SK-N-SH treated with all-trans-retinoic acid at 6 μM for 48 hours (cell line): ENCODE results near the gene HOXC13.

ENCODE experiments used
- ATAC-seq: fragments of 200-7000 bp; cut with Tn5 transposase; 3 replicates; pipeline ENCODE4 v1.9.1; 2020; ENCODE audit warnings: mild to moderate bottlenecking, moderate library complexity
- ARNTL ChIP-seq: fragments of 450-650 bp; formaldehyde crosslinking; IDR thresholded peaks from 2 replicates; pipeline ENCODE4 v1.5.0; 2020; ENCODE audit warnings: low read depth, mild to moderate bottlenecking, moderate library complexity, borderline replicate concordance
- BACH2 ChIP-seq: fragments of 250-450 bp; sonication (Bioruptor Pico); IDR thresholded peaks from 2 replicates; pipeline ENCODE4 v1.9.0; 2021; ENCODE audit warnings: mild to moderate bottlenecking, borderline replicate concordance
- CSDC2 ChIP-seq: fragments of 250-450 bp; sonication (Bioruptor Pico); IDR thresholded peaks from 2 replicates; pipeline ENCODE4 v1.5.0; 2020; ENCODE audit warnings: mild to moderate bottlenecking, moderate library complexity
- ESRRG ChIP-seq: fragments of 250-450 bp; sonication (Bioruptor Pico); IDR thresholded peaks from 2 replicates; pipeline ENCODE4 v1.6.1; 2021; ENCODE audit warnings: mild to moderate bottlenecking
- GLIS3 ChIP-seq: fragments of 250-450 bp; sonication (Bioruptor Pico); IDR thresholded peaks from 2 replicates; pipeline ENCODE4 v1.5.0; 2020; ENCODE audit warnings: mild to moderate bottlenecking, moderate library complexity
- OSR1 ChIP-seq: fragments of 250-450 bp; sonication (Bioruptor Pico); IDR thresholded peaks from 2 replicates; pipeline ENCODE4 v1.8.0; 2022; ENCODE audit warnings: moderate library complexity, mild to moderate bottlenecking, inconsistent platforms
- PPARA ChIP-seq: fragments of 250-450 bp; sonication (Bioruptor Pico); IDR thresholded peaks from 2 replicates; pipeline ENCODE4 v1.5.0; 2020; ENCODE audit warnings: mild to moderate bottlenecking, borderline replicate concordance
- RARB ChIP-seq: fragments of 250-450 bp; sonication (Bioruptor Pico); IDR thresholded peaks from 2 replicates; pipeline ENCODE4 v1.8.0; 2021; ENCODE audit warnings: mild to moderate bottlenecking, moderate library complexity
- SNAI2 ChIP-seq: fragments of 250-450 bp; sonication (Bioruptor Pico); IDR thresholded peaks from 2 replicates; pipeline ENCODE4 v1.5.0; 2020; ENCODE audit warnings: mild to moderate bottlenecking, moderate library complexity
- TCF4 ChIP-seq: fragments of 250-450 bp; sonication (Bioruptor Pico); IDR thresholded peaks from 2 replicates; pipeline ENCODE4 v1.8.0; 2021; ENCODE audit warnings: mild to moderate bottlenecking, moderate library complexity, borderline replicate concordance
- TOX ChIP-seq: fragments of 250-450 bp; sonication (Bioruptor Pico); IDR thresholded peaks from 2 replicates; pipeline ENCODE4 v1.8.0; 2021; ENCODE audit warnings: mild to moderate bottlenecking, moderate library complexity, borderline replicate concordance
- ZC3H10 ChIP-seq: fragments of 250-450 bp; sonication (Bioruptor Pico); IDR thresholded peaks from 2 replicates; pipeline ENCODE4 v1.5.1; 2021; ENCODE audit warnings: mild to moderate bottlenecking, moderate library complexity
- ZFP3 ChIP-seq: fragments of 250-450 bp; sonication (Bioruptor Pico); IDR thresholded peaks from 2 replicates; pipeline ENCODE4 v1.5.0; 2020; ENCODE audit warnings: mild to moderate bottlenecking, moderate library complexity
- ZFP30 ChIP-seq: fragments of 450-650 bp; formaldehyde crosslinking; IDR thresholded peaks from 2 replicates; pipeline ENCODE4 v1.5.0; 2022; ENCODE audit warnings: mild to moderate bottlenecking, moderate library complexity
- ZNF565 ChIP-seq: fragments of 450-650 bp; formaldehyde crosslinking; conservative IDR thresholded peaks from 2 replicates; pipeline ENCODE4 v1.5.0; 2020; ENCODE audit warnings: low read depth, mild to moderate bottlenecking, moderate library complexity
- ZNF70 ChIP-seq: fragments of 450-650 bp; formaldehyde crosslinking; IDR thresholded peaks from 2 replicates; pipeline ENCODE4 v1.5.0; 2020; ENCODE audit warnings: mild to moderate bottlenecking, moderate library complexity
- TF ChIP-seq, protein P1 (sequence below): fragments of 250-450 bp; sonication (Bioruptor Pico); IDR thresholded peaks from 2 replicates; pipeline ENCODE4 v1.5.0; 2020; ENCODE audit warnings: mild to moderate bottlenecking, moderate library complexity
- TF ChIP-seq, protein P2 (sequence below): fragments of 250-450 bp; sonication (Bioruptor Pico); IDR thresholded peaks from 2 replicates; pipeline ENCODE4 v1.8.0; 2021; ENCODE audit warnings: low read depth, mild to moderate bottlenecking, moderate library complexity, borderline replicate concordance
- TF ChIP-seq, protein P3 (sequence below): fragments of 250-450 bp; sonication (Bioruptor Pico); IDR thresholded peaks from 2 replicates; pipeline ENCODE4 v1.8.0; 2020; ENCODE audit warnings: mild to moderate bottlenecking, moderate library complexity, borderline replicate concordance
- TF ChIP-seq, protein P4 (sequence below): fragments of 250-450 bp; sonication (Bioruptor Pico); IDR thresholded peaks from 2 replicates; pipeline ENCODE4 v1.5.1; 2020; ENCODE audit warnings: low read depth, mild to moderate bottlenecking, moderate library complexity
- TF ChIP-seq, protein P5 (sequence below): fragments of 250-450 bp; sonication (Bioruptor Pico); IDR thresholded peaks from 2 replicates; pipeline ENCODE4 v1.5.1; 2021; ENCODE audit warnings: mild to moderate bottlenecking, moderate library complexity

Gene HOXC13, protein sequence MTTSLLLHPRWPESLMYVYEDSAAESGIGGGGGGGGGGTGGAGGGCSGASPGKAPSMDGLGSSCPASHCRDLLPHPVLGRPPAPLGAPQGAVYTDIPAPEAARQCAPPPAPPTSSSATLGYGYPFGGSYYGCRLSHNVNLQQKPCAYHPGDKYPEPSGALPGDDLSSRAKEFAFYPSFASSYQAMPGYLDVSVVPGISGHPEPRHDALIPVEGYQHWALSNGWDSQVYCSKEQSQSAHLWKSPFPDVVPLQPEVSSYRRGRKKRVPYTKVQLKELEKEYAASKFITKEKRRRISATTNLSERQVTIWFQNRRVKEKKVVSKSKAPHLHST

DNA sequence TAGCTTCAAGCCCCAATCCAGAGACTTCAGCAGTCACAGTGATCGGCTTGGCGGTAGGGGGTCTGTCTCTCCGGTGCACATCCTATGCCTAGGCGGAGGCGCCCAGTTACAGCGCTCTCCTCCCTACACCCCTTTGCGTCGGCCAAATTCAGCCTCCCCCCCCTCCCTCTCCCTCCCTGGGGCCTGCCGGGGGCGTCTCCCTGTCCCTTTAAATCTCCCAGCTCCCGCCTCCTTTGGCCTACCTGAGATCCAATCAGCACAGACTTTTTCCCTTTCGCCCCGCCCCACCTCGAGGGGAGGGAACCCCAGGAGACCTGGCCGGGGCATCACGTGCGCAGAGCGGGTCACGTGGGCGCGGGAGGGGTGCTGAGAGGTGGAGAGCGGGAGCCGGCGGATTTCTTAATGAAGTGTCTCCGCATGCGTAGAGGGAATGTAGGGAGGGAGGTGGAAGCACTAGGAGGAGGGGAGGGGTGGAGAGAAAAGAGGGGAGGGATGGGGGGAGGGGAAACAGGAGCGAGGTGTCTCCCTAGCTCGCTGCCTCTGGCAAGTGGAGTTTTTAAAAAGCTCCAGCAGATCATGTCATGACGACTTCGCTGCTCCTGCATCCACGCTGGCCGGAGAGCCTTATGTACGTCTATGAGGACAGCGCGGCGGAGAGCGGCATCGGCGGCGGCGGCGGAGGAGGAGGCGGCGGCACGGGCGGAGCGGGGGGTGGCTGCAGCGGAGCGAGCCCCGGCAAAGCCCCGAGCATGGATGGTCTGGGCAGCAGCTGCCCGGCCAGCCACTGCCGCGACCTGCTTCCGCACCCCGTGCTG is at the start of gene HOXC13:
Gene HOXC13, plus strand, starts transcription at position 506 of the 815 bp plus-strand sequence. Its CDS starts 76 bp downstream, at position 582.
- TF ChIP-seq ESRRG (no peak), SNAI2 (no peak), OSR1 (CRISPR knock-in tag) (no peak), ZNF70 (CRISPR knock-in tag) (no peak), ZNF565 (CRISPR knock-in tag) (no peak), ARNTL (CRISPR knock-in tag) (no peak), ZFP3 (CRISPR knock-in tag) (no peak), GLIS3 (CRISPR knock-in tag) (no peak), PPARA (CRISPR knock-in tag) (no peak), ZC3H10 (CRISPR knock-in tag) (no peak), TOX (CRISPR knock-in tag) (no peak), ZFP30 (no peak), BACH2 (no peak), CSDC2 (no peak)
- TF ChIP-seq, protein P1, sequence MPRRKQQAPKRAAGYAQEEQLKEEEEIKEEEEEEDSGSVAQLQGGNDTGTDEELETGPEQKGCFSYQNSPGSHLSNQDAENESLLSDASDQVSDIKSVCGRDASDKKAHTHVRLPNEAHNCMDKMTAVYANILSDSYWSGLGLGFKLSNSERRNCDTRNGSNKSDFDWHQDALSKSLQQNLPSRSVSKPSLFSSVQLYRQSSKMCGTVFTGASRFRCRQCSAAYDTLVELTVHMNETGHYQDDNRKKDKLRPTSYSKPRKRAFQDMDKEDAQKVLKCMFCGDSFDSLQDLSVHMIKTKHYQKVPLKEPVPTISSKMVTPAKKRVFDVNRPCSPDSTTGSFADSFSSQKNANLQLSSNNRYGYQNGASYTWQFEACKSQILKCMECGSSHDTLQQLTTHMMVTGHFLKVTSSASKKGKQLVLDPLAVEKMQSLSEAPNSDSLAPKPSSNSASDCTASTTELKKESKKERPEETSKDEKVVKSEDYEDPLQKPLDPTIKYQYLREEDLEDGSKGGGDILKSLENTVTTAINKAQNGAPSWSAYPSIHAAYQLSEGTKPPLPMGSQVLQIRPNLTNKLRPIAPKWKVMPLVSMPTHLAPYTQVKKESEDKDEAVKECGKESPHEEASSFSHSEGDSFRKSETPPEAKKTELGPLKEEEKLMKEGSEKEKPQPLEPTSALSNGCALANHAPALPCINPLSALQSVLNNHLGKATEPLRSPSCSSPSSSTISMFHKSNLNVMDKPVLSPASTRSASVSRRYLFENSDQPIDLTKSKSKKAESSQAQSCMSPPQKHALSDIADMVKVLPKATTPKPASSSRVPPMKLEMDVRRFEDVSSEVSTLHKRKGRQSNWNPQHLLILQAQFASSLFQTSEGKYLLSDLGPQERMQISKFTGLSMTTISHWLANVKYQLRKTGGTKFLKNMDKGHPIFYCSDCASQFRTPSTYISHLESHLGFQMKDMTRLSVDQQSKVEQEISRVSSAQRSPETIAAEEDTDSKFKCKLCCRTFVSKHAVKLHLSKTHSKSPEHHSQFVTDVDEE (CRISPR knock-in tag), result no peak
- TF ChIP-seq, protein P2, sequence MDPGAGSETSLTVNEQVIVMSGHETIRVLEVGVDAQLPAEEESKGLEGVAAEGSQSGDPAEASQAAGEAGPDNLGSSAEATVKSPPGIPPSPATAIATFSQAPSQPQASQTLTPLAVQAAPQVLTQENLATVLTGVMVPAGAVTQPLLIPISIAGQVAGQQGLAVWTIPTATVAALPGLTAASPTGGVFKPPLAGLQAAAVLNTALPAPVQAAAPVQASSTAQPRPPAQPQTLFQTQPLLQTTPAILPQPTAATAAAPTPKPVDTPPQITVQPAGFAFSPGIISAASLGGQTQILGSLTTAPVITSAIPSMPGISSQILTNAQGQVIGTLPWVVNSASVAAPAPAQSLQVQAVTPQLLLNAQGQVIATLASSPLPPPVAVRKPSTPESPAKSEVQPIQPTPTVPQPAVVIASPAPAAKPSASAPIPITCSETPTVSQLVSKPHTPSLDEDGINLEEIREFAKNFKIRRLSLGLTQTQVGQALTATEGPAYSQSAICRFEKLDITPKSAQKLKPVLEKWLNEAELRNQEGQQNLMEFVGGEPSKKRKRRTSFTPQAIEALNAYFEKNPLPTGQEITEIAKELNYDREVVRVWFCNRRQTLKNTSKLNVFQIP (CRISPR knock-in tag), result no peak
- TF ChIP-seq, protein P3, sequence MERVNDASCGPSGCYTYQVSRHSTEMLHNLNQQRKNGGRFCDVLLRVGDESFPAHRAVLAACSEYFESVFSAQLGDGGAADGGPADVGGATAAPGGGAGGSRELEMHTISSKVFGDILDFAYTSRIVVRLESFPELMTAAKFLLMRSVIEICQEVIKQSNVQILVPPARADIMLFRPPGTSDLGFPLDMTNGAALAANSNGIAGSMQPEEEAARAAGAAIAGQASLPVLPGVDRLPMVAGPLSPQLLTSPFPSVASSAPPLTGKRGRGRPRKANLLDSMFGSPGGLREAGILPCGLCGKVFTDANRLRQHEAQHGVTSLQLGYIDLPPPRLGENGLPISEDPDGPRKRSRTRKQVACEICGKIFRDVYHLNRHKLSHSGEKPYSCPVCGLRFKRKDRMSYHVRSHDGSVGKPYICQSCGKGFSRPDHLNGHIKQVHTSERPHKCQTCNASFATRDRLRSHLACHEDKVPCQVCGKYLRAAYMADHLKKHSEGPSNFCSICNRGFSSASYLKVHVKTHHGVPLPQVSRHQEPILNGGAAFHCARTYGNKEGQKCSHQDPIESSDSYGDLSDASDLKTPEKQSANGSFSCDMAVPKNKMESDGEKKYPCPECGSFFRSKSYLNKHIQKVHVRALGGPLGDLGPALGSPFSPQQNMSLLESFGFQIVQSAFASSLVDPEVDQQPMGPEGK (CRISPR knock-in tag), result no peak
- TF ChIP-seq, protein P4, sequence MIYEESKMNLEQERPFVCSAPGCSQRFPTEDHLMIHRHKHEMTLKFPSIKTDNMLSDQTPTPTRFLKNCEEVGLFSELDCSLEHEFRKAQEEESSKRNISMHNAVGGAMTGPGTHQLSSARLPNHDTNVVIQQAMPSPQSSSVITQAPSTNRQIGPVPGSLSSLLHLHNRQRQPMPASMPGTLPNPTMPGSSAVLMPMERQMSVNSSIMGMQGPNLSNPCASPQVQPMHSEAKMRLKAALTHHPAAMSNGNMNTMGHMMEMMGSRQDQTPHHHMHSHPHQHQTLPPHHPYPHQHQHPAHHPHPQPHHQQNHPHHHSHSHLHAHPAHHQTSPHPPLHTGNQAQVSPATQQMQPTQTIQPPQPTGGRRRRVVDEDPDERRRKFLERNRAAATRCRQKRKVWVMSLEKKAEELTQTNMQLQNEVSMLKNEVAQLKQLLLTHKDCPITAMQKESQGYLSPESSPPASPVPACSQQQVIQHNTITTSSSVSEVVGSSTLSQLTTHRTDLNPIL (CRISPR knock-in tag), result no peak
- TF ChIP-seq, protein P5, sequence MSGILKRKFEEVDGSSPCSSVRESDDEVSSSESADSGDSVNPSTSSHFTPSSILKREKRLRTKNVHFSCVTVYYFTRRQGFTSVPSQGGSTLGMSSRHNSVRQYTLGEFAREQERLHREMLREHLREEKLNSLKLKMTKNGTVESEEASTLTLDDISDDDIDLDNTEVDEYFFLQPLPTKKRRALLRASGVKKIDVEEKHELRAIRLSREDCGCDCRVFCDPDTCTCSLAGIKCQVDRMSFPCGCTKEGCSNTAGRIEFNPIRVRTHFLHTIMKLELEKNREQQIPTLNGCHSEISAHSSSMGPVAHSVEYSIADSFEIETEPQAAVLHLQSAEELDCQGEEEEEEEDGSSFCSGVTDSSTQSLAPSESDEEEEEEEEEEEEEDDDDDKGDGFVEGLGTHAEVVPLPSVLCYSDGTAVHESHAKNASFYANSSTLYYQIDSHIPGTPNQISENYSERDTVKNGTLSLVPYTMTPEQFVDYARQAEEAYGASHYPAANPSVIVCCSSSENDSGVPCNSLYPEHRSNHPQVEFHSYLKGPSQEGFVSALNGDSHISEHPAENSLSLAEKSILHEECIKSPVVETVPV, result no peak
- ATAC-seq, result peak; percentile 31

DNA sequence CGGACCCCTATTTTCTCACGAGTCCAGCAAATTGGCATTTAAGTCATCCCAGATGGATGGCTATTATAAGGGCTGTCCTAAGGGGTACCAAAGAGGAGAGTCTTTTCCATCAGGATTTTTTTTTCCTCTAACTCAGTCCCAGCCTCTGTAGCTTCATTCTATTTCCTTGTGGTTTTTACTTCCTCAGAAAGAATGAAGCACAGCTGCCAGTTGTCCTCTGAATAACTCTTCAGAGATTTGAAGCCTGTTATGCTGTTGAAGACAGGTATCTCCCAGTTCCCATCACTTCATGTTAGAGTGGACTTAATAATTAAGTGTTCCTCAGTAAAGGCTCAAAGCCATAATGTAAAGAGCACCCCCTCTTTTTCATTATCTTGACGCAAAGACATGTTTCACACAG is 48.5 kb upstream of the HOXC13 start:
- no peak for ATAC-seq
- no peak for TF ChIP-seq ZNF565 (CRISPR knock-in tag)
- TF ChIP-seq, protein P3 (CRISPR knock-in tag), result no peak
- no peak for TF ChIP-seq PPARA (CRISPR knock-in tag)
- TF ChIP-seq, protein P1 (CRISPR knock-in tag), result no peak
- TF ChIP-seq BACH2, result no peak
- TF ChIP-seq RARB (CRISPR knock-in tag), result no peak
- TF ChIP-seq ARNTL (CRISPR knock-in tag), result no peak
- TF ChIP-seq, protein P2 (CRISPR knock-in tag), result no peak
- TF ChIP-seq TCF4, result no peak
- no peak for TF ChIP-seq ZFP30
